Left ventricle myocardium inferior (tissue), 1 donor: ENCODE measurements around the gene LOXL4. TPM values are rescaled to one million over a fixed set of nuclear protein-coding genes. Genes with fewer than 3 reads are reported as not detected.

Experiments used
- DNase-seq: peaks from one replicate; pipeline ENCODE4 v3.0.0-alpha.2; 2020
- H3K27ac ChIP-seq: fragments of 200-600 bp; replicated peaks from 2 replicates; pipeline ENCODE4 v1.8.0; 2021
- H3K27me3 ChIP-seq: fragments of 200-600 bp; 2 replicates; pipeline ENCODE4 v1.8.0; 2021; ENCODE audit warnings: low read depth
- H3K36me3 ChIP-seq: fragments of 200-600 bp; 2 replicates; pipeline ENCODE4 v1.8.0; 2021
- H3K4me1 ChIP-seq: fragments of 200-600 bp; 2 replicates; pipeline ENCODE4 v1.8.0; 2021
- H3K4me3 ChIP-seq: fragments of 200-600 bp; 2 replicates; pipeline ENCODE4 v1.8.0; 2021; ENCODE audit warnings: mild to moderate bottlenecking, moderate library complexity
- H3K9me3 ChIP-seq: fragments of 200-600 bp; replicated peaks from 2 replicates; pipeline ENCODE4 v1.8.0; 2021
- CTCF ChIP-seq: fragments of 200-600 bp; IDR thresholded peaks from 2 replicates; pipeline ENCODE4 v1.8.0; 2021; ENCODE audit warnings: antibody characterized with exemption, mild to moderate bottlenecking, borderline replicate concordance
- intact Hi-C: fragments of 100-400 bp; cut with micrococcal nuclease; formaldehyde crosslinking; loops from one replicate; pipeline ENCODE4 v1.11.0; 2022
- total RNA-seq: library from RNA; stranded (reverse); fragmentation: NEBNext Ultra II Directional; extraction: Animal tissue kit (Norgen Biotek cat#: 25700); gene quantifications from one replicate; pipeline ENCODE4 v1.2.1, GENCODE V29; 2021
- donor health status: DM: no; HTN: yes; CAD: no; lungs with severe emphysema.

Gene LOXL4
- total RNA-seq, 1 donor from 2014 or later: 1.4 TPM

- Histone ChIP-seq H3K27ac (no peak overlapping the region), H3K4me3 (no peak overlapping the region), H3K36me3 (no peaks in the 10 kb centered on the region), H3K4me1 (peaks cover 29% of the 10 kb centered on the region), H3K27me3 (peaks cover 28% of the 10 kb centered on the region), H3K9me3 (no peaks in the 10 kb centered on the region)
- intact Hi-C loops: no loop called here
- no peak for DNase-seq
- TF ChIP-seq CTCF: no peak
Measured at GRCh38 chr10:98300526-98301229, 32.7 kb upstream of the LOXL4 start.

- intact Hi-C loops: no loop called here
- no peak for TF ChIP-seq CTCF
- H3K4me1 ChIP-seq: peaks cover 39% of the 10 kb centered on the region
- no peak overlapping the region for H3K4me3 ChIP-seq
- no peak for DNase-seq
- H3K9me3 ChIP-seq: no peaks in the 10 kb centered on the region
- H3K27ac ChIP-seq: no peak overlapping the region
- peaks cover 28% of the 10 kb centered on the region for H3K27me3 ChIP-seq
- H3K36me3 ChIP-seq: no peaks in the 10 kb centered on the region
Measured at GRCh38 chr10:98299341-98299740, 31.3 kb upstream of the LOXL4 start.

GRCh38 chr10:98296524-98296923, 28.5 kb upstream of the LOXL4 start:
- TF ChIP-seq CTCF: no peak
- no peak for DNase-seq
- Histone ChIP-seq H3K27me3 (peaks cover 16% of the 10 kb centered on the region), H3K4me1 (peaks cover 42% of the 10 kb centered on the region), H3K9me3 (no peaks in the 10 kb centered on the region), H3K27ac (no peak overlapping the region), H3K36me3 (no peaks in the 10 kb centered on the region), H3K4me3 (no peak overlapping the region)
- intact Hi-C loops: no loop called here

GRCh38 chr10:98295907-98296306, 27.9 kb upstream of the LOXL4 start:
- TF ChIP-seq CTCF: no peak
- H3K27me3 ChIP-seq: peaks cover 11% of the 10 kb centered on the region
- intact Hi-C loops: no loop called here
- no peak overlapping the region for H3K4me3 ChIP-seq
- no peaks in the 10 kb centered on the region for H3K9me3 ChIP-seq
- DNase-seq: no peak
- no peaks in the 10 kb centered on the region for H3K36me3 ChIP-seq
- no peak overlapping the region for H3K27ac ChIP-seq
- peaks cover 41% of the 10 kb centered on the region for H3K4me1 ChIP-seq

GRCh38 chr10:98295401-98295811, 27.4 kb upstream of the LOXL4 start:
- Histone ChIP-seq H3K36me3 (no peaks in the 10 kb centered on the region), H3K4me1 (peaks cover 41% of the 10 kb centered on the region), H3K27me3 (peaks cover 6% of the 10 kb centered on the region), H3K27ac (no peak overlapping the region), H3K9me3 (no peaks in the 10 kb centered on the region), H3K4me3 (no peak overlapping the region)
- DNase-seq: no peak
- TF ChIP-seq CTCF: no peak
- intact Hi-C loops: no loop called here
